HUES48 (cell line): ENCODE results near the gene HIVEP1.
"Not testable (repeated sequence)": the region's sequence is repeated elsewhere in the genome, so short reads cannot be mapped to it uniquely, and the experiment has no call there.

ENCODE experiments used
- H3K27ac ChIP-seq: one replicate; pipeline ENCODE4 v1.7.0; 2013; ENCODE audit warnings: low read depth, low read length, inconsistent platforms
- H3K27me3 ChIP-seq: 2 replicates; pipeline ENCODE4 v1.6.1; 2013; ENCODE audit warnings: mild to moderate bottlenecking, low read length; ENCODE audit not compliant: control insufficient read depth, insufficient read depth
- H3K36me3 ChIP-seq: 2 replicates; pipeline ENCODE4 v1.6.1; 2013; ENCODE audit warnings: low read length; ENCODE audit not compliant: control insufficient read depth, insufficient read depth
- H3K4me1 ChIP-seq: 2 replicates; pipeline ENCODE4 v1.6.1; 2013; ENCODE audit warnings: mild to moderate bottlenecking, low read length; ENCODE audit not compliant: control insufficient read depth, insufficient read depth
- H3K4me3 ChIP-seq: 2 replicates; pipeline ENCODE4 v1.5.1; 2013; ENCODE audit warnings: mild to moderate bottlenecking, low read depth, low read length
- H3K9ac ChIP-seq: 2 replicates; pipeline ENCODE4 v1.6.1; 2013; ENCODE audit warnings: mild to moderate bottlenecking, low read depth, low read length, moderate library complexity
- H3K9me3 ChIP-seq: 2 replicates; pipeline ENCODE4 v1.6.1; 2013; ENCODE audit warnings: low read length; ENCODE audit not compliant: control insufficient read depth, insufficient read depth

Gene HIVEP1

DNA sequence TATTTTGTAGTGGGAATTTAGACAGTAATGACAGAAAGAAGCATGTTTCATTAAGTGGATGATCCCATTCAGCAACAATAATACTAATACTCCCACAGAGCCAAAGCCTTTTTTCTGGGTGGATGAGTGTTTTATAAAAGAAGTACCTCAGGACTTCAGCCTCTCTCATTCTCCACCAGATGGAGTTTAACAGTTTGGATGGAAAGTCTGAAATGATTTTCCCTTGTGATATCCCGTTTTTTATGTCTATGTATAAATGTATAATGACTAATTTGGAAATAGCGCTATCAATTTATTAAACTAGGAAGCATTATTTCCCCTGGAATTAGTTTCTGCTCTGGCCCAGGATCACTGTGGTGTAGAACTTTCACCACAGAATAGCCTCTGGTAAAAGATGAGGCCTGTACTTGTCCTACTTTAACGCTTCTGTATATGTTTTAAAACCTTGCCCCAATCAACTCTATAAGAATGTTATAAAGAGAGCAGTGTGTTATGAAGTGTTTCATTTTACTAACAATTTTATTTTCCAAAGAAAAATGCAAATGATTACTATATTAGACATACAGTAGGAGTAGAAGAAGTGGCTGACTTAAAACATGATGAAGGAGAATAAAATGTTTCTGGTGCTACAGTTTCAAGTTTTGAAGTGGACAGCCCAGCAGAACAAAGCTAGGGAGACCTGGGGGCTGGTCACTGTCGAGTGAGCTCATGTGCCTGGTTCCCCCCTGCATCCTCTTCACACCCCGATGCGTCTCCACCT lies 135.6 kb downstream of the HIVEP1 start:
- no peak overlapping the region for H3K27ac ChIP-seq
- H3K4me3 ChIP-seq: no peak overlapping the region
- H3K4me1 ChIP-seq: no peaks in the 10 kb centered on the region
- peaks cover 9% of the 10 kb centered on the region; the same call in 1 of the 2 replicates for H3K36me3 ChIP-seq
- no peaks in the 10 kb centered on the region for H3K27me3 ChIP-seq
- H3K9me3 ChIP-seq: no peaks in the 10 kb centered on the region
- H3K9ac ChIP-seq: no peak overlapping the region

DNA sequence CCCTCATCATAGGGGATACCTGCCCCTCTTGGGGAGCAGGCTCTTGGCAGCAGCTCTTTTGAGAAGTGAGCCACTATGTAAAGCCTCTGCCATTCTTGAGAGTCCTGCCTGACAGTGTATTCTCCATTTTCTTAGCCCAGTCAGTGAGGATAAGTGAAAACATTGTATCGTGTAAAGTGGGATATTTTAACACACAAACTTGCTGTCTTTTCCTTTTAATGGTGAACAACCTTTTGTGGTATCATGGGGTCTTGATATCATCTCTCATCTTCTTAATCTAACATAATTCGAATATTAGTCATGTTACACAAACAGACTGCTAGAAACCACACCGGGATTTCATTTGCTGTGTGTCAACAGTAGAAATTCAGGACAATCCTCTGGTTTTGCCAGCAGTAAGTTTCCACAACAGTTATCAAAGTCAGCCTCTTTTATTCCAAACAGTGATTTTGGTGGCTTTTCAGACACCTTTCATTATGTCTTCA lies 136.2 kb downstream of the HIVEP1 start:
- no peak overlapping the region for H3K9ac ChIP-seq
- H3K4me1 ChIP-seq: no peaks in the 10 kb centered on the region
- H3K9me3 ChIP-seq: no peaks in the 10 kb centered on the region
- H3K27ac ChIP-seq: no peak overlapping the region
- peaks cover 9% of the 10 kb centered on the region; the same call in 1 of the 2 replicates for H3K36me3 ChIP-seq
- H3K4me3 ChIP-seq: no peak overlapping the region
- no peaks in the 10 kb centered on the region for H3K27me3 ChIP-seq

DNA sequence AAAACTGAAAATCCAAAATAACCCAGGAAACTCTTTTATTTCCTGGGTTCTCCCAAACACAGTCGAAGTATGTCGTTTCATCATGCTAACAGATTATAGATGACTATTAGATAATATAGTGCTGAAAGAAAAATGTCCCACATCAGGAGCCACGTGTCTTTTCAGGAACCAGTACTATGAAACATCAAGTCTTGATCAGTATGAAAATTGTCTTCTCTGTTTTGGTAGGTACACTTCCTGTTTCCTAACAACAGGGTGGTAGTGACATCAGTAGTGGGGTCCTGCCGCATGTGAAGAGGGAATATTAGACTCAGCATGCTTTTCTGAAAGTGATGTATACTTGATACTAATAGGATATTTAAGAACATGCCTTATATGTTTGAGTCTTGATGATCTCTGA lies 136.7 kb downstream of the HIVEP1 start:
- no peak overlapping the region for H3K4me3 ChIP-seq
- H3K36me3 ChIP-seq: peaks cover 9% of the 10 kb centered on the region; the same call in 1 of the 2 replicates
- no peaks in the 10 kb centered on the region for H3K4me1 ChIP-seq
- no peaks in the 10 kb centered on the region for H3K27me3 ChIP-seq
- H3K9ac ChIP-seq: no peak overlapping the region
- H3K27ac ChIP-seq: no peak overlapping the region
- no peaks in the 10 kb centered on the region for H3K9me3 ChIP-seq

DNA sequence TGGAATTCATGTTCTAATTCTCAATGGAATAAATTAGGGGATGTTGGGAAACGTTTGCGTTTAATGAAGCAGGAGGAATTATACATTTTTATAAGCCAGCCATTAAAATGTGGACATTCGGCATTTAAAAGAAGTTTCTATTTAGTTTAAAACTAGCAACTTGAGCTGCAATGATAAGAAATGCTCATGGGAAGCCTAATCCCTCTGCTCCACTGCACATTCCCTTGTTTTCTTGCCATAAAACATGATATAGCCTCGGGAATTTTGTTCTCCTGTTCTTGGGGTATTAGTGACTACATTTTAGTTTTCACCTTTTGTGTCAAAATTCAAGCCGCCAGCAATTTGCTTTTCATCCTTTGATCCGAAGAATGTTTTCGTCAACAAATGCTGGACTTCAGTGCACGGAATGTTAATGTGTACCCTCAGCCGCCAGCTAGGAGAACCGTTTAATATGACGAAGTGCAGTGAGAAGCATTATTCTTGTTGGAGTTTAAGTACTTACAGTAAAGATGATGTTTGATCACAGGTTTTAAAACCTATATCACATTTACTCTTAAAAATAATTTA lies 137.9 kb downstream of the HIVEP1 start:
- Histone ChIP-seq H3K4me3 (no peak overlapping the region), H3K9ac (no peak overlapping the region), H3K27ac (no peak overlapping the region), H3K36me3 (peaks cover 9% of the 10 kb centered on the region; the same call in 1 of the 2 replicates), H3K9me3 (no peaks in the 10 kb centered on the region), H3K27me3 (no peaks in the 10 kb centered on the region), H3K4me1 (no peaks in the 10 kb centered on the region)

DNA sequence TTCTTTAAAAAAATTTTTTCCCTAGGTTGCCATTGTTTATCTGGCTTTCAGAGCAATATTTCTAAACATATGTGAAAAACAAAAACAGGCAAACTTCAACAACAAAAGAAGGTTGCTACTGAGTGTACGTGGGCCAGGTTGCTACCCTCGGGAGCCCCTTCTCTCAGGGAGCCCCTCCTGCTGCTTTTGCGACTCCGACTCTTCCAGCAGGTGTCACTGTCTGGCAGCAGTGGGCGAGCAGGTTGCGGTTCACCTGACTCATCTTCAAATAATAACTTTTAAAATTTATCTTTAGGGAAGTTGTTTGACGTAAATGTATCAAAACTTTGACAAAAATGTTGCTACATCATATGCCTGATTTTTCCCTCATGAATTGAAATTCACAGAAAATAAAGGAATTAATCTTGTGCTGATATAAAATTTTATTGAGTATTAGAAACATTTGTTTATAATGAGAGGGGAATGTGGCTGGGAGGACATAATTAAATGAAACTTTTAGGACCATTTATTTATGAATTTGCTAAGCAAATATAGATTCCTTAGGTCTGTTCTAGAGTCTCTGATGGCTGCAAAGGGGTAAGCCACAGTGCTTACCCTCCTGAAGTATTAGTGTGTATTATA lies 138.8 kb downstream of the HIVEP1 start:
- no peak overlapping the region for H3K9ac ChIP-seq
- H3K36me3 ChIP-seq: peaks cover 9% of the 10 kb centered on the region; the same call in 1 of the 2 replicates
- no peaks in the 10 kb centered on the region for H3K27me3 ChIP-seq
- H3K9me3 ChIP-seq: no peaks in the 10 kb centered on the region
- no peak overlapping the region for H3K4me3 ChIP-seq
- no peak overlapping the region for H3K27ac ChIP-seq
- no peaks in the 10 kb centered on the region for H3K4me1 ChIP-seq

DNA sequence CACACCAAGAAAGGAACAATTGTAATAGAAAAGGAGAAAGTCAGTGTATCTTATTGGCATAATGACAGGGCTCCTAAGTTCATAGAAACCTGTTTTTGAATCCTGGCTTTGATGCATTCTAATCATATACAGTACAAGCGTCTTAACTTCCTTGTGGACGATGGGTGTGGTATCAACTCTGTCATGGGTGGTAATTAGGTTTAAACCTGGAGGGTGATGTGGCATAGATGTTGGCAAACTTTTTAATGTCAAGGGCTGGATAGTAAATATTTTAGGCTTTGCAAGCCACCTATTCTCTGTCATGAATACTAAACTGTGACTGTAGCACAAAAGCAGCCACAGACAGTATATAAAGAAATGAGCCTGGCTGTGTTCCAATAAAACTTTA lies 139.3 kb downstream of the HIVEP1 start:
- Histone ChIP-seq H3K9ac (no peak overlapping the region), H3K27me3 (no peaks in the 10 kb centered on the region), H3K4me1 (no peaks in the 10 kb centered on the region), H3K27ac (no peak overlapping the region), H3K36me3 (peaks cover 9% of the 10 kb centered on the region; the same call in 1 of the 2 replicates), H3K4me3 (no peak overlapping the region), H3K9me3 (no peaks in the 10 kb centered on the region)

DNA sequence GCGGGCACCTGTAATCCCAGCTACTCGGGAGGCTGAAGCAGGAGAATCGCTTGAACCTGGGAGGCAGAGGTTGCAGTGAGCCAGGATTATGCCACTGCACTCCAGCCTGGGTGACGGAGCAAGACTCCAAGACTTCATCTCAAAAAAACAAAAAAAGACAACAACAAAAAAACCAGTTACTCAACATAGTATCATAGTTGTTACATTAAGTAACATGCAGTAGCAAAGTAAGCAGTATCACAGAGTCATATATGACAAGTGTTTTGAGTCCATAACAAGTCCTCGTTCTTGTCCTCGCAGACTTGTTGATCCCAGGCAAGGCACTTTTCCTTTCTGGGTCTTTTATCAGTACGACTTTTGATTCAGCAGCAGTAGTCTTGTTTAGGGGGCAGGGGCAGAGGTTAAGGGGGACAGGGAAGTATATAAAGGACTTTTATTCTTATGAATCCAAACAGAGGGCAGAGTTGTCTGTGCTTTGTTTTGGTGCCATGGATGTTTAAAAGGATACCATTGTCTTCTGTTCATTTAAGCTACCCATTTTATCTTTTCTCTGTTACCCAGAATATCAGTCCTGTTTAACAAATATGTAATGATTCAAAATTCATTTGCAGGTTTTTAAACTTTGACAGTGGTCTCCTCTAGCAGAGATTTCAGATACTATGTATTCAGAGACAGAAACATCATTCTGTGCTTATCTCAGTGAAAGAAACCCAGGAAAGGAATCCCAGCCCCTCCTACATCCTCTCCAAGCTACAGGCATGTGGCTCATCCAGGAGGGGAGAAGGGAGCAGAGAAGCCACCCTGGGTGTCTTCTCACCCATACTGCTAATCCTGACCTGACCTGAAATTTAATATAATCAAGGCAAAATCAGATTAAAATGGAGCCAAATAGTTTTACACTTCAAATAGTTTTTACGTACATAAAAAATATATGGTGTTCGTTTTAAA lies 140.2 kb downstream of the HIVEP1 start:
- Histone ChIP-seq H3K9ac (no peak overlapping the region), H3K27me3 (no peaks in the 10 kb centered on the region), H3K4me1 (no peaks in the 10 kb centered on the region), H3K9me3 (no peaks in the 10 kb centered on the region), H3K27ac (no peak overlapping the region), H3K4me3 (no peak overlapping the region), H3K36me3 (peaks cover 9% of the 10 kb centered on the region; the same call in 1 of the 2 replicates)

DNA sequence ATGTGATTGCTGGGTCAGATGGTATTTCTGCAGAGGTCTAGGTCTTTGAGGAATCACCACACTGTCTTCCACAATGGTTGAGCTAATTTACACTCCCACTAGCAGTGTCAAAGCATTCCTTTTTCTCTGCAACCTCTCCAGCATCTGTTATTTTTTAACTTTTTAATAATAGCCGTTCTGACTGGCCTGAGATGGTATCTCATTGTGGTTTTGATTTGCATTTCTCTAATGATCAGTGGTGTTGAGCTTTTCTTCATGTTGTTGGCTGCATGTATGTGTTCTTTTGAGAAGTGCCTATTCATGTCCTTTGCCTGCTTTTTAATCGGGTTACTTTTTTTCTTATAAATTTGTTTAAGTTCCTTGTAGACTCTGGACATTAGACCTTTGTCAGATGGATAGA lies 143.7 kb downstream of the HIVEP1 start:
- H3K9ac ChIP-seq, H3K36me3 ChIP-seq, H3K27ac ChIP-seq, H3K9me3 ChIP-seq, H3K4me1 ChIP-seq, H3K27me3 ChIP-seq, H3K4me3 ChIP-seq: not testable (repeated sequence)

DNA sequence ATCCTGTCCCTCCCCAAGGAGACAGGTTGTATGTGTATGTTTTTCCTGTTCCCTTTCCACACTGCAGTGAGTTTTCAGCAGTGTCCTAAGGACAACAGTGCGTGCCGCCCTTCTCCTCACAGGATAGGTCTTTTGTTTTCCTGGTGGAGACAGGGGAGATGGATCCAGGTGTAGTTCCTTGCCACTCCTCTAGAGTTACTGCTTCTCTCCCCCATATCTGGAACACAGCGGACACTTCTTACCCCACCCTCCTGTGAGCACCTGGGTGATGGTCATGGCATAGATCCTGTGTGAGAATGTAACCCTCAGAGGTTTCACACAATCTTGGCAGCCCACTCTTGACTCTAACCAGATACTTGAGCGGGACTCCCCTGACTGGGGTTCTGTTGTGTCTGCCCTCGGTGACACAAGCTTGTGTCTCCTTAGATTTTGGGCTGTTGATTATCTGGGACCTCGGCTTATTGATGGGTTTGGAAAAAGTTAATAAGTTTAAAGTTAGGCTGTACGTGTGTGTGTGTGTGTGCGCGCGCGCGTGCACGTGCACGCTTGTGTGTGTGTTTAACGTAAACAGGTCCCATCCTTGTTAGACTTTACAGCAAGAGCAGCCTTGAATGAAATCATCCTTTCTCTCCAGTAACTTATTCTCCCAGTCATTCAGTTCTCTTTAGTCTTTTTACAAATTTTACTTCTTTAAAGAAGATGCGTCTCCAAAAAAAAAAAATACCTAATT lies 146.7 kb downstream of the HIVEP1 start:
- no peak overlapping the region for H3K27ac ChIP-seq

DNA sequence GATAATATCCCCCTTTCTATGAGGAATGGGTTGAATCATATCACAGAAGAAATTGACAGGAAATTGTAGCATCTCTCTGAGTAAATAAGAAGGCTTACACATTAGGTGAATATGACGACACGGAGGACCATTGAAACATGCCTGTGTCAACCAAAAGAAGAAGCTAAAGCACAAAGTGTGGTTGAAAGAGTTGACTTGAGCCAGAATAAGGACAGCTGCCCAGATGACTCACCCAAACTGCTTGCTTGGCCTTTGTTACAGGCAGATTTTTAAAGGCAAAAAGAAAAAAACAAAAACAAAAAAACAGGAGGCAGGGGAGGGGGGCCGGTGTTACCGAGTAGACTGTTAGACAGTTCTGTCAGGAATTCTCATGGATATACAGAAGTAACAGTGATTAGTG lies 148.2 kb downstream of the HIVEP1 start:
- no peak overlapping the region for H3K4me3 ChIP-seq
- H3K36me3 ChIP-seq: peaks cover 38% of the 10 kb centered on the region
- no peaks in the 10 kb centered on the region for H3K27me3 ChIP-seq
- H3K27ac ChIP-seq: no peak overlapping the region
- no peaks in the 10 kb centered on the region for H3K9me3 ChIP-seq
- H3K4me1 ChIP-seq: no peaks in the 10 kb centered on the region
- no peak overlapping the region for H3K9ac ChIP-seq

More for the DNA sequence above, 146.7 kb downstream of the HIVEP1 start:
- Histone ChIP-seq H3K9ac (no peak overlapping the region), H3K36me3 (peaks cover 32% of the 10 kb centered on the region), H3K27me3 (no peaks in the 10 kb centered on the region), H3K4me1 (no peaks in the 10 kb centered on the region), H3K9me3 (no peaks in the 10 kb centered on the region), H3K4me3 (no peak overlapping the region)
